GM18873 (cell line): ENCODE data around the gene CHN2.

Experiments used
- ATAC-seq: cut with Tn5 transposase; IDR thresholded peaks from one replicate; pipeline ENCODE4 v1.9.1; 2021; ENCODE audit warnings: mild to moderate bottlenecking, moderate library complexity, moderate number of reproducible peaks; ENCODE audit not compliant: unreplicated experiment, low FRiP score

Gene CHN2

GRCh38 chr7:29480934-29481651 lies 286.5 kb downstream of the CHN2 start:
- no peak for ATAC-seq

GRCh38 chr7:29482056-29482455 lies 287.5 kb downstream of the CHN2 start:
- ATAC-seq = no peak

- ATAC-seq = no peak
Measured at GRCh38 chr7:29483219-29484104, 288.9 kb downstream of the CHN2 start.

GRCh38 chr7:29484280-29484679 lies 289.7 kb downstream of the CHN2 start:
- ATAC-seq = no peak

- ATAC-seq = no peak
Measured at GRCh38 chr7:29485339-29486190, 291.0 kb downstream of the CHN2 start.

GRCh38 chr7:29486191-29486700 lies 291.7 kb downstream of the CHN2 start:
- no peak for ATAC-seq

GRCh38 chr7:29487424-29487823 lies 292.8 kb downstream of the CHN2 start:
- ATAC-seq = no peak

GRCh38 chr7:29488203-29488970 lies 293.8 kb downstream of the CHN2 start:
- ATAC-seq = no peak

GRCh38 chr7:29488977-29489376 lies 294.4 kb downstream of the CHN2 start:
- ATAC-seq = no peak

GRCh38 chr7:29490094-29490607 lies 295.6 kb downstream of the CHN2 start:
- ATAC-seq = no peak

GRCh38 chr7:29494350-29494749 lies 299.8 kb downstream of the CHN2 start:
- ATAC-seq = no peak

- ATAC-seq = no peak
Measured at GRCh38 chr7:29495653-29496052, 301.1 kb downstream of the CHN2 start.

GRCh38 chr7:29496355-29497020 lies 301.9 kb downstream of the CHN2 start:
- ATAC-seq = no peak

GRCh38 chr7:29499932-29500331 lies 305.4 kb downstream of the CHN2 start:
- ATAC-seq = no peak

GRCh38 chr7:29500719-29501118 lies 306.1 kb downstream of the CHN2 start:
- ATAC-seq = no peak

GRCh38 chr7:29502133-29502532 lies 307.6 kb downstream of the CHN2 start:
- ATAC-seq = no peak

- ATAC-seq = no peak
Measured at GRCh38 chr7:29505931-29506330, 311.4 kb downstream of the CHN2 start.

GRCh38 chr7:29508608-29509007 lies 314.0 kb downstream of the CHN2 start:
- no peak for ATAC-seq

GRCh38 chr7:29510028-29510427 lies 315.5 kb downstream of the CHN2 start:
- no peak for ATAC-seq
